Endothelial cell of umbilical vein (primary cell): ENCODE data around the gene ULBP3. TPM values are rescaled to one million over a fixed set of nuclear protein-coding genes. Genes with fewer than 3 reads are reported as not detected.

Source experiments
- BruUV-seq: library from RNA; stranded (reverse); fragments of 400-500 nt; replicated peaks from 2 replicates; lab custom pipeline; 2021; lab: Mats Ljungman, UMichigan
- CTCF ChIA-PET: fragments of 300-600, 350-600 bp; sonication (Branson Sonifier 250); formaldehyde crosslinking; loops from one replicate; lab custom pipeline; 2021; ENCODE audit warnings: antibody characterized with exemption, inconsistent platforms; lab: Charles Lee
- POLR2A ChIA-PET: fragments of 300-600, 350-600 bp; sonication (Branson Sonifier 250); formaldehyde crosslinking; loops from one replicate; lab custom pipeline; 2021; ENCODE audit warnings: antibody characterized with exemption, inconsistent platforms; lab: Charles Lee
- DNase-seq: peaks from one replicate; pipeline ENCODE4 v3.0.0-alpha.2; 2011; ENCODE audit warnings: low read depth, low spot score
- FAIRE-seq: peaks from 2 replicates; lab custom pipeline; 2011; peaks lifted over from hg19 to GRCh38; lab: Jason Lieb, UNC
- H2AFZ ChIP-seq: 2 replicates; pipeline ENCODE4 v1.6.0; 2012; ENCODE audit warnings: low read depth, low read length, control low read depth, inconsistent platforms
- H3K27ac ChIP-seq: 2 replicates; pipeline ENCODE4 v1.5.1; 2011; ENCODE audit warnings: low read depth, mild to moderate bottlenecking, control low read depth, low read length, moderate library complexity; ENCODE audit not compliant: insufficient read depth
- H3K27me3 ChIP-seq, 2 experiments: 2 replicates each; pipeline versions ENCODE4 v1.6.0 to v1.6.1; 2011; ENCODE audit warnings: low read length in 2 of 2, mixed read lengths in 1 of 2; ENCODE audit not compliant: control insufficient read depth in 2 of 2, insufficient read depth in 2 of 2
- H3K36me3 ChIP-seq, 2 experiments: 2 replicates in 1 of 2; 3 replicates in 1 of 2; pipeline ENCODE4 v1.5.1; 2011; ENCODE audit warnings: low read length in 2 of 2, mild to moderate bottlenecking in 1 of 2, moderate library complexity in 1 of 2; ENCODE audit not compliant: control insufficient read depth in 2 of 2, insufficient read depth in 2 of 2; ENCODE audit errors: extremely low read depth in 1 of 2
- H3K4me1 ChIP-seq: 3 replicates; pipeline ENCODE4 v1.5.1; 2011; ENCODE audit warnings: mild to moderate bottlenecking, low read length; ENCODE audit not compliant: control insufficient read depth, insufficient read depth; ENCODE audit errors: extremely low read depth
- H3K4me2 ChIP-seq: 2 replicates; pipeline ENCODE4 v1.6.1; 2011; ENCODE audit warnings: low read length, control low read depth, mixed read lengths; ENCODE audit not compliant: insufficient read depth
- H3K4me3 ChIP-seq, 3 experiments: fragments of 200-600 bp in 1 of 3; sonication (generic), shearing (Covaris generic) in 1 of 3; replicated peaks in 1 of 3; 2 replicates each; pipeline ENCODE4 v1.5.1; 2011 to 2016; ENCODE audit warnings: control low read depth in 3 of 3, low read length in 3 of 3, mild to moderate bottlenecking in 2 of 3, inconsistent platforms in 1 of 3, low read depth in 1 of 3, moderate library complexity in 1 of 3; ENCODE audit not compliant: insufficient read depth in 1 of 3
- H3K79me2 ChIP-seq: 2 replicates; pipeline ENCODE4 v1.6.0; 2012; ENCODE audit warnings: low read length, inconsistent platforms; ENCODE audit not compliant: control insufficient read depth, insufficient read depth
- H3K9ac ChIP-seq: replicated peaks from 2 replicates; pipeline ENCODE3; 2011; ENCODE audit warnings: low read length, control low read depth; ENCODE audit not compliant: insufficient read depth; ENCODE audit errors: extremely low read depth
- H3K9me1 ChIP-seq: replicated peaks from 3 replicates; pipeline ENCODE4 v1.6.0; 2011; ENCODE audit warnings: mild to moderate bottlenecking, low read length; ENCODE audit not compliant: control insufficient read depth, insufficient read depth; ENCODE audit errors: extremely low read depth
- H3K9me3 ChIP-seq: replicated peaks from 2 replicates; pipeline ENCODE4 v1.5.1; 2012; ENCODE audit warnings: low read length, inconsistent platforms; ENCODE audit not compliant: control insufficient read depth, insufficient read depth
- H4K20me1 ChIP-seq: replicated peaks from 2 replicates; pipeline ENCODE3; 2011; ENCODE audit warnings: mild to moderate bottlenecking, low read length; ENCODE audit not compliant: control insufficient read depth, insufficient read depth; ENCODE audit errors: extremely low read depth
- CTCF ChIP-seq, 2 donors: IDR thresholded peaks; 1 replicate in 1 of 2; 2 replicates in 1 of 2; pipeline ENCODE4 v1.5.1; 2011; ENCODE audit warnings: low read length in 2 of 2, mild to moderate bottlenecking in 2 of 2, moderate library complexity in 2 of 2, control low read depth in 1 of 2, inconsistent platforms in 1 of 2, low read depth in 1 of 2; ENCODE audit not compliant: insufficient read depth in 1 of 2; ENCODE audit errors: extremely low read depth in 1 of 2
- EZH2 ChIP-seq: IDR thresholded peaks from 2 replicates; pipeline ENCODE4 v1.6.1; 2012; ENCODE audit warnings: borderline replicate concordance, low read depth, mild to moderate bottlenecking, moderate library complexity, low read length, inconsistent platforms; ENCODE audit not compliant: severe bottlenecking
- FOS ChIP-seq: IDR thresholded peaks from 2 replicates; pipeline ENCODE4 v1.6.1; 2011; ENCODE audit warnings: mild to moderate bottlenecking, low read length, moderate library complexity, borderline replicate concordance; ENCODE audit not compliant: insufficient read depth
- GATA2 ChIP-seq: IDR thresholded peaks from 2 replicates; pipeline ENCODE4 v1.7.0; 2011; ENCODE audit warnings: low read depth, mild to moderate bottlenecking, moderate library complexity, mixed read lengths, low read length; ENCODE audit not compliant: insufficient read length, insufficient read depth
- MAX ChIP-seq: IDR thresholded peaks from 2 replicates; pipeline ENCODE4 v1.6.1; 2011; ENCODE audit not compliant: insufficient read depth, insufficient read length
- MYC ChIP-seq: IDR thresholded peaks from one replicate; pipeline ENCODE4 v1.6.1; 2011; ENCODE audit warnings: mild to moderate bottlenecking, low read depth, low read length
- POLR2A ChIP-seq: IDR thresholded peaks from 2 replicates; pipeline ENCODE4 v1.6.1; 2012; ENCODE audit warnings: low read depth, mild to moderate bottlenecking, control low read depth, low read length
- POLR2AphosphoS5 ChIP-seq: IDR thresholded peaks from 2 replicates; pipeline ENCODE4 v1.6.1; 2012; ENCODE audit warnings: low read depth, mild to moderate bottlenecking, control low read depth, low read length, moderate library complexity; ENCODE audit not compliant: insufficient read depth
- dilution Hi-C: fragments of 300-500 bp; cut with MboI; formaldehyde crosslinking; loops from one replicate; pipeline ENCODE4 v1.15.0; 2019; ENCODE audit warnings: low sequenced_read_pairs; ENCODE audit not compliant: extremely low pct_ligation_motif_present
- intact Hi-C: fragments of 100-400 bp; cut with micrococcal nuclease; formaldehyde crosslinking; loops from one replicate; pipeline ENCODE4 v1.10.0; 2022
- polyA plus RNA-seq, 4 experiments: library from polyadenylated mRNA; depleted of rRNA in 3 of 4; stranded (reverse) in 3 of 4; unstranded in 1 of 4; fragments of >200 nt; gene quantifications; 2 replicates each; pipeline versions ENCODE4 v1.2.1 to v1.2.3, GENCODE V29; 2011 to 2012; ENCODE audit warnings: missing spikeins in 1 of 4
- total RNA-seq: library from RNA; stranded (reverse); gene quantifications from 2 replicates; pipeline ENCODE4 v1.2.3, GENCODE V29; 2021

The ULBP3 gene
- total and polyA plus RNA-seq, 2 donors (not counting 3 experiments of a cell fraction or from before 2014, with no cell fraction given) = 7.1 to 12.8 TPM

- H3K4me1 ChIP-seq = no peaks in the 10 kb centered on the region
- ChIA-PET POLR2A (no interaction called here), CTCF (interaction anchor here (1.2 to 2.5 kb wide), 6 partner anchors 15 to 762 kb away, joined by 3 to 18 read pairs (median 6); partner anchors contain the start of gene ULBP3)
- no peak for TF ChIP-seq MAX
- TF ChIP-seq POLR2A = no peak
- no peak for TF ChIP-seq CTCF (IDR thresholded peaks at IDR 0.05; ENCODE audit: extremely low read depth in 1 of 2, insufficient read depth in 1 of 2, low read depth in 1 of 2, low read length in 2 of 2)
- TF ChIP-seq MYC = no peak
- no peak for TF ChIP-seq EZH2
- TF ChIP-seq POLR2AphosphoS5 = no peak
- TF ChIP-seq FOS = no peak
- no peak for TF ChIP-seq GATA2
- BruUV-seq = no TSS peak
- H2AFZ ChIP-seq = no peak overlapping the region
- dilution Hi-C loops (no loop called here), intact Hi-C loops (no loop called here)
- no peak overlapping the region for H3K4me2 ChIP-seq
- no peaks in the 10 kb centered on the region for H3K36me3 ChIP-seq
- H3K9me1 ChIP-seq = no peaks in the 10 kb centered on the region
- H3K9me3 ChIP-seq = no peaks in the 10 kb centered on the region
- H3K9ac ChIP-seq = no peak overlapping the region
- FAIRE-seq (no peak), DNase-seq (no peak)
- peaks cover 6 to 13% of the 10 kb centered on the region in 2 experiments for H3K27me3 ChIP-seq
- H3K79me2 ChIP-seq = no peaks in the 10 kb centered on the region
- H4K20me1 ChIP-seq = no peaks in the 10 kb centered on the region
- no peak overlapping the region for H3K27ac ChIP-seq
- no peak overlapping the region for H3K4me3 ChIP-seq
Measured at GRCh38 chr6:150053450-150053849, 15.5 kb downstream of the ULBP3 start.
